Hepatocyte (in vitro differentiated cells): ENCODE measurements around the gene KLC3. TPM values are rescaled to one million over a fixed set of nuclear protein-coding genes. Genes with fewer than 3 reads are reported as not detected.

Experiments
- DNase-seq: peaks from one replicate; pipeline ENCODE4 v3.0.0-alpha.2; 2016; ENCODE audit warnings: low spot score
- H2AFZ ChIP-seq: fragments of 200-600 bp; sonication (generic); 2 replicates; pipeline ENCODE4 v1.6.0; 2016; ENCODE audit warnings: antibody characterized with exemption, mild to moderate bottlenecking
- H3K27ac ChIP-seq: fragments of 200-600 bp; sonication (generic); 2 replicates; pipeline ENCODE4 v1.5.1; 2016; ENCODE audit warnings: mild to moderate bottlenecking
- H3K27me3 ChIP-seq: fragments of 200-600 bp; sonication (generic); 2 replicates; pipeline ENCODE4 v1.6.1; 2016
- H3K36me3 ChIP-seq: fragments of 200-600 bp; sonication (generic); replicated peaks from 2 replicates; pipeline ENCODE4 v1.5.1; 2016; ENCODE audit warnings: low read depth; ENCODE audit not compliant: insufficient read depth
- H3K4me1 ChIP-seq: fragments of 200-600 bp; sonication (generic); 2 replicates; pipeline ENCODE4 v1.5.1; 2016; ENCODE audit warnings: mild to moderate bottlenecking, moderate library complexity; ENCODE audit not compliant: insufficient read depth
- H3K4me2 ChIP-seq: fragments of 200-600 bp; sonication (generic); 2 replicates; pipeline ENCODE4 v1.6.0; 2016
- H3K4me3 ChIP-seq: fragments of 200-600 bp; sonication (generic); 2 replicates; pipeline ENCODE4 v1.5.1; 2016; ENCODE audit warnings: mild to moderate bottlenecking
- H3K79me2 ChIP-seq: fragments of 200-600 bp; sonication (generic); 2 replicates; pipeline ENCODE4 v1.6.0; 2017; ENCODE audit warnings: mild to moderate bottlenecking
- H3K9me2 ChIP-seq: fragments of 200-600 bp; sonication (generic); replicated peaks from 2 replicates; pipeline ENCODE4 v1.6.0; 2017; ENCODE audit warnings: mild to moderate bottlenecking; ENCODE audit not compliant: insufficient read depth
- H3K9me3 ChIP-seq: fragments of 200-600 bp; sonication (generic); 2 replicates; pipeline ENCODE4 v1.5.1; 2016; ENCODE audit warnings: low read depth, mild to moderate bottlenecking
- H4K20me1 ChIP-seq: fragments of 200-600 bp; sonication (generic); 2 replicates; pipeline ENCODE4 v1.6.0; 2016; ENCODE audit warnings: mild to moderate bottlenecking; ENCODE audit not compliant: insufficient read depth, poor library complexity, severe bottlenecking
- CTCF ChIP-seq: fragments of 200-600 bp; sonication (generic); IDR thresholded peaks from 2 replicates; pipeline ENCODE4 v1.5.1; 2016; ENCODE audit warnings: antibody characterized with exemption, mild to moderate bottlenecking; ENCODE audit not compliant: poor library complexity
- EZH2 ChIP-seq: fragments of 200-600 bp; sonication (generic); IDR thresholded peaks from 2 replicates; pipeline ENCODE4 v1.6.1; 2016; ENCODE audit warnings: antibody characterized with exemption, mild to moderate bottlenecking, borderline replicate concordance
- EZH2phosphoT487 ChIP-seq: fragments of 200-600 bp; sonication (generic); IDR thresholded peaks from one replicate; pipeline ENCODE4 v1.6.1; 2018; ENCODE audit warnings: antibody characterized with exemption, mild to moderate bottlenecking, low read depth, moderate library complexity; ENCODE audit not compliant: unreplicated experiment, severe bottlenecking
- WGBS: methylation state at CpG from one replicate; pipeline ENCODE4 v1.1.6; 2016; ENCODE audit warnings: low lambda C conversion rate; ENCODE audit errors: missing lambda C conversion rate; 5-methylcytosine and 5-hydroxymethylcytosine counted together
- polyA plus RNA-seq: library from polyadenylated mRNA; unstranded; fragments of >200 nt; fragmentation: Nextera tagmentation; extraction: Ambion mirVana; gene quantifications from 2 replicates; pipeline ENCODE4 v1.2.1, GENCODE V29; 2016
- total RNA-seq: library from RNA; depleted of rRNA; stranded (reverse); fragments of >200 nt; gene quantifications from 2 replicates; pipeline ENCODE4 v1.2.3, GENCODE V29; 2014

Gene KLC3
- total and polyA plus RNA-seq, 2 experiments from 2014 or later, result 5.5 to 7.6 TPM

- H2AFZ ChIP-seq, result no peak overlapping the region
- H3K9me2 ChIP-seq, result no peaks in the 10 kb centered on the region
- H3K4me3 ChIP-seq, result no peak overlapping the region
- TF ChIP-seq EZH2phosphoT487 (no peak), EZH2 (no peak), CTCF (no peak)
- 91% methylated on average over 1 of the region's 1 CpG for WGBS
- H3K4me2 ChIP-seq, result no peak overlapping the region
- peaks cover 3% of the 10 kb centered on the region for H3K27me3 ChIP-seq
- DNase-seq, result no peak
- no peak overlapping the region for H3K27ac ChIP-seq
- H3K9me3 ChIP-seq, result no peaks in the 10 kb centered on the region
- H3K4me1 ChIP-seq, result no peaks in the 10 kb centered on the region
- no peaks in the 10 kb centered on the region for H3K79me2 ChIP-seq
- H4K20me1 ChIP-seq, result no peaks in the 10 kb centered on the region
- no peaks in the 10 kb centered on the region for H3K36me3 ChIP-seq
Measured at GRCh38 chr19:45380107-45380506, 39.6 kb downstream of the KLC3 start.

GRCh38 chr19:45382426-45382825 is 41.9 kb downstream of the KLC3 start:
- Histone ChIP-seq H2AFZ (no peak overlapping the region), H3K79me2 (no peaks in the 10 kb centered on the region), H3K27ac (no peak overlapping the region), H3K9me2 (no peaks in the 10 kb centered on the region), H3K4me2 (no peak overlapping the region), H3K9me3 (no peaks in the 10 kb centered on the region), H3K4me1 (no peaks in the 10 kb centered on the region), H3K27me3 (peaks cover 18% of the 10 kb centered on the region), H4K20me1 (no peaks in the 10 kb centered on the region), H3K4me3 (no peak overlapping the region), H3K36me3 (no peaks in the 10 kb centered on the region)
- DNase-seq, result no peak
- 99% methylated on average over 14 of the region's 29 CpGs for WGBS
- no peak for TF ChIP-seq EZH2phosphoT487
- no peak for TF ChIP-seq CTCF
- TF ChIP-seq EZH2, result no peak

- H3K4me1 ChIP-seq, result no peaks in the 10 kb centered on the region
- H3K9me3 ChIP-seq, result no peaks in the 10 kb centered on the region
- H4K20me1 ChIP-seq, result no peaks in the 10 kb centered on the region
- no peak for TF ChIP-seq EZH2
- TF ChIP-seq CTCF, result no peak
- TF ChIP-seq EZH2phosphoT487, result no peak
- H2AFZ ChIP-seq, result no peak overlapping the region
- H3K4me3 ChIP-seq, result no peak overlapping the region
- no peaks in the 10 kb centered on the region for H3K9me2 ChIP-seq
- peaks cover 18% of the 10 kb centered on the region for H3K27me3 ChIP-seq
- no peaks in the 10 kb centered on the region for H3K36me3 ChIP-seq
- WGBS, result 39% methylated on average over 70 of the region's 75 CpGs
- H3K79me2 ChIP-seq, result no peaks in the 10 kb centered on the region
- no peak for DNase-seq
- H3K4me2 ChIP-seq, result no peak overlapping the region
- H3K27ac ChIP-seq, result no peak overlapping the region
Measured at GRCh38 chr19:45385392-45386221, 45.1 kb downstream of the KLC3 start.
